Stomach (tissue), 4 donors: Measurements from ENCODE around the gene SLC25A26.

ENCODE experiments used
- POLR2A ChIP-seq, 4 donors: fragments of 450-650 bp; IDR thresholded peaks; one replicate each; pipeline ENCODE4 v1.6.1; 2016; ENCODE audit warnings: antibody characterized with exemption in 4 of 4, control low read depth in 2 of 4, mild to moderate bottlenecking in 1 of 4, moderate library complexity in 1 of 4
- POLR2AphosphoS5 ChIP-seq, 3 donors: sonication (generic); formaldehyde crosslinking; IDR thresholded peaks; one replicate each; pipeline ENCODE4 v1.6.1; 2016; ENCODE audit warnings: antibody characterized with exemption in 3 of 3
- TF ChIP-seq, protein P1 (sequence below), 7 experiments: fragments of 450-650 bp in 4 of 7; fragments of 200-600 bp in 3 of 7; sonication (generic) in 3 of 7; IDR thresholded peaks; one replicate each; pipeline ENCODE4 v1.5.1; 2016 to 2019; ENCODE audit warnings: antibody characterized with exemption in 7 of 7, control low read depth in 2 of 7, mild to moderate bottlenecking in 1 of 7

GRCh38 chr3:66401157-66401550, 180.4 kb downstream of the SLC25A26 start:
- TF ChIP-seq, protein P1, sequence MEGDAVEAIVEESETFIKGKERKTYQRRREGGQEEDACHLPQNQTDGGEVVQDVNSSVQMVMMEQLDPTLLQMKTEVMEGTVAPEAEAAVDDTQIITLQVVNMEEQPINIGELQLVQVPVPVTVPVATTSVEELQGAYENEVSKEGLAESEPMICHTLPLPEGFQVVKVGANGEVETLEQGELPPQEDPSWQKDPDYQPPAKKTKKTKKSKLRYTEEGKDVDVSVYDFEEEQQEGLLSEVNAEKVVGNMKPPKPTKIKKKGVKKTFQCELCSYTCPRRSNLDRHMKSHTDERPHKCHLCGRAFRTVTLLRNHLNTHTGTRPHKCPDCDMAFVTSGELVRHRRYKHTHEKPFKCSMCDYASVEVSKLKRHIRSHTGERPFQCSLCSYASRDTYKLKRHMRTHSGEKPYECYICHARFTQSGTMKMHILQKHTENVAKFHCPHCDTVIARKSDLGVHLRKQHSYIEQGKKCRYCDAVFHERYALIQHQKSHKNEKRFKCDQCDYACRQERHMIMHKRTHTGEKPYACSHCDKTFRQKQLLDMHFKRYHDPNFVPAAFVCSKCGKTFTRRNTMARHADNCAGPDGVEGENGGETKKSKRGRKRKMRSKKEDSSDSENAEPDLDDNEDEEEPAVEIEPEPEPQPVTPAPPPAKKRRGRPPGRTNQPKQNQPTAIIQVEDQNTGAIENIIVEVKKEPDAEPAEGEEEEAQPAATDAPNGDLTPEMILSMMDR (IDR thresholded peaks at IDR 0.05) = no peak
- TF ChIP-seq POLR2A (IDR thresholded peaks at IDR 0.05) (no peak), POLR2AphosphoS5 (IDR thresholded peaks at IDR 0.05) (no peak)
